ENCODE data around the gene FHOD1. TPM values are rescaled to one million over a fixed set of nuclear protein-coding genes. Genes with fewer than 3 reads are reported as not detected.
A peak's percentile ranks its signal among the peaks of the same experiment; 100 is the strongest.

Gene FHOD1
- total and polyA plus RNA-seq, 2 of the 13 experiments (the other 11 are each of a cell fraction or from before 2014, with no cell fraction given): 20.0 to 20.8 TPM

DNA sequence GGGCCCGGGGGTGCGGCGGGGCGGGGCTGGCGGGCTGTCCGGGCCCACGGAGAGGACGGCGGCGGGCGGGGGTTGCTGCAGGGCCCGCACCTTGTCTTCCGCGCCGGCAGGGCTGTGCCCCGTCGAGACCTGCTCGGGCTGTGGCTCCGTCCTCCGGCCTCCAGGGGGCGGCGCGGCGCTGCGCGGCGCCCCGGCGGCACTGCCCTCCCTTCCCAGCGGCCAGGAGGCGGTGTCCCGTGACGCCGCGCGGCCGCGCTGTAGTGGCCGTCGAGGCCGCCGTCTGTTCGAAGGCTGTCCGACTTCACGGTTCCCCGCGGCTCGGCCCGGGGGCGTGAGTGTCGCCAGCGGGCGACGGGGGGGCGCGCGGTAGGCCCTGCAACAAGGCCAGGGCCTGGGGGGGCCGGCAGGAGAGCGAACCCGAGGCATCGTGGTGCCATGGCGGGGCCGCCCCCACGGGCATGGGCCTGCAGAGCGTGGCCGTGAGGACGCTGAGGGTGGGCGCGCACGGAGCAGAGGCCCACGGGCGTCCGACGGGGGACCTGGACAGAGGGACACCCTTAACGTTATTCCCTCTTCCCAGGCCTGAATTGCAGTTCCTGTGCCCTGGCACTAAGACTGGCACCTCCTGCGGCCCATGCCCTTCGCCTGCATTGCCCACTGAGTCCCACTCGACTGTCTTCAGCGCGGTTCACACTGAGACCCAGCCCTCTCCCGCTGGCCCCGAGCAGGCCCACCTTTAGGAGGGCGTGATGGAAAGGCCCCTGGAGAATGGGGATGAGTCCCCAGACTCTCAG, 32.2 kb upstream of the FHOD1 start, which contains the start of gene PLEKHG4:
Gene PLEKHG4, plus strand, starts transcription at position 237 of the 794 bp plus-strand sequence. Its CDS starts 513 bp downstream, at position 750.
- in situ Hi-C loops (cut with HindIII; ENCODE audit: extremely low pct_ligation_motif_present, low pct_unique_long_range_greater_than_20kb): no loop called here
- peaks cover 28% of the 10 kb centered on the region for H3K4me1 ChIP-seq (ENCODE audit: insufficient read depth, low read length)
- H3K9me3 ChIP-seq (ENCODE audit: low read length): no peaks in the 10 kb centered on the region
- peaks cover 3 to 14% of the 10 kb centered on the region in 2 experiments; a peak in 3 of 5 replicates for H3K36me3 ChIP-seq (replicated peaks in 1 of 2; ENCODE audit: control insufficient read depth in 1 of 2, insufficient read depth in 2 of 2, low read length in 2 of 2)
- peak; percentile 69 for DNase-seq (ENCODE audit: low spot score)
- peak within 1 kb of the TSS; percentile 41 for H3K27ac ChIP-seq (ENCODE audit: extremely low read length, insufficient read depth, low read length)
- CTCF ChIA-PET (ENCODE audit: low intra/inter-chr PET ratio, low total read pairs): interaction anchor here (1.2 to 1.8 kb wide), 6 partner anchors 113 to 262 kb away, joined by 3 to 7 read pairs (median 4); partner anchors contain the start of genes TPPP3 and ZDHHC1
- 80% methylated on average over 20 of the region's 83 CpGs for WGBS (ENCODE audit: low lambda C conversion rate)
- BruUV-seq (replicated peaks): TSS peak; percentile 67
- H3K4me3 ChIP-seq (replicated peaks in 1 of 3; ENCODE audit: insufficient read depth in 1 of 3, low read depth in 2 of 3, low read length in 3 of 3): peak within 1 kb of the TSS; percentile 57 to 89 (median 67)
- H2AFZ ChIP-seq (ENCODE audit: low read length): no peak within 1 kb of the TSS
- H3K27me3 ChIP-seq (ENCODE audit: control insufficient read depth in 1 of 2, insufficient read depth in 2 of 2, low read length in 2 of 2): no peaks in the 10 kb centered on the region
- POLR2A ChIA-PET: interaction anchor here (1.3 to 2.6 kb wide), 3 partner anchors 10 to 33 kb away, joined by 4 to 16 read pairs (median 4); partner anchors contain the start of gene FHOD1
- no peak for FAIRE-seq
- no peaks in the 10 kb centered on the region for H4K20me1 ChIP-seq (ENCODE audit: insufficient read depth, low read length)
- H3K4me2 ChIP-seq (ENCODE audit: low read depth, low read length): peak within 1 kb of the TSS; percentile 99
- peak within 1 kb of the TSS; percentile 76 for H3K9ac ChIP-seq (ENCODE audit: insufficient read depth, low read depth, low read length)
- ATAC-seq: peak; percentile 95
- peaks cover 4% of the 10 kb centered on the region for H3K79me2 ChIP-seq (ENCODE audit: insufficient read depth, low read length)
- intact Hi-C loops (cut with micrococcal nuclease; ENCODE audit: unreplicated experiment): loop anchor here (5.0 kb wide), 1 partner anchor 188 kb away; no protein-coding TSS in a partner anchor
- 0 out of 2 replicates have a peak, but pooled peaks have one; percentile 7 for TF ChIP-seq ZNF263 (CRISPR knock-in tag; IDR thresholded peaks at IDR 0.05)
- TF ChIP-seq ZNF607 (CRISPR knock-in tag; IDR thresholded peaks at IDR 0.05; ENCODE audit: borderline replicate concordance): peak; percentile 66; the same call in 1 of the 2 replicates
- TF ChIP-seq, protein P1, sequence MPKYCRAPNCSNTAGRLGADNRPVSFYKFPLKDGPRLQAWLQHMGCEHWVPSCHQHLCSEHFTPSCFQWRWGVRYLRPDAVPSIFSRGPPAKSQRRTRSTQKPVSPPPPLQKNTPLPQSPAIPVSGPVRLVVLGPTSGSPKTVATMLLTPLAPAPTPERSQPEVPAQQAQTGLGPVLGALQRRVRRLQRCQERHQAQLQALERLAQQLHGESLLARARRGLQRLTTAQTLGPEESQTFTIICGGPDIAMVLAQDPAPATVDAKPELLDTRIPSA (CRISPR knock-in tag; IDR thresholded peaks at IDR 0.05; ENCODE audit: borderline replicate concordance): no peak
- TF ChIP-seq ZNF672 (CRISPR knock-in tag; IDR thresholded peaks at IDR 0.05): peak; percentile 81
- TF ChIP-seq ASH2L (IDR thresholded peaks at IDR 0.05; ENCODE audit: insufficient read length, low read depth, low read length): no peak
- 0 out of 2 replicates have a peak, but pooled peaks have one; percentile 51 for TF ChIP-seq SIN3B (IDR thresholded peaks at IDR 0.05; ENCODE audit: low read length)
- no peak for TF ChIP-seq PLRG1 (conservative IDR thresholded peaks at IDR 0.05)
- no peak for TF ChIP-seq ZNF619 (CRISPR knock-in tag; IDR thresholded peaks at IDR 0.05)
- TF ChIP-seq SRF (IDR thresholded peaks at IDR 0.05; ENCODE audit: low read depth, low read length): no peak
- TF ChIP-seq TBP (CRISPR knock-in tag; IDR thresholded peaks at IDR 0.05): no peak
- TF ChIP-seq ZNF883 (CRISPR knock-in tag; IDR thresholded peaks at IDR 0.05; ENCODE audit: not compliant biosample characterization): peak; percentile 91
- TF ChIP-seq, protein P2, sequence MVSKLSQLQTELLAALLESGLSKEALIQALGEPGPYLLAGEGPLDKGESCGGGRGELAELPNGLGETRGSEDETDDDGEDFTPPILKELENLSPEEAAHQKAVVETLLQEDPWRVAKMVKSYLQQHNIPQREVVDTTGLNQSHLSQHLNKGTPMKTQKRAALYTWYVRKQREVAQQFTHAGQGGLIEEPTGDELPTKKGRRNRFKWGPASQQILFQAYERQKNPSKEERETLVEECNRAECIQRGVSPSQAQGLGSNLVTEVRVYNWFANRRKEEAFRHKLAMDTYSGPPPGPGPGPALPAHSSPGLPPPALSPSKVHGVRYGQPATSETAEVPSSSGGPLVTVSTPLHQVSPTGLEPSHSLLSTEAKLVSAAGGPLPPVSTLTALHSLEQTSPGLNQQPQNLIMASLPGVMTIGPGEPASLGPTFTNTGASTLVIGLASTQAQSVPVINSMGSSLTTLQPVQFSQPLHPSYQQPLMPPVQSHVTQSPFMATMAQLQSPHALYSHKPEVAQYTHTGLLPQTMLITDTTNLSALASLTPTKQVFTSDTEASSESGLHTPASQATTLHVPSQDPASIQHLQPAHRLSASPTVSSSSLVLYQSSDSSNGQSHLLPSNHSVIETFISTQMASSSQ (IDR thresholded peaks at IDR 0.05; ENCODE audit: low read depth): no peak
- TF ChIP-seq, protein P2 (CRISPR knock-in tag; IDR thresholded peaks at IDR 0.05; ENCODE audit: borderline replicate concordance): peak; percentile 55
- TF ChIP-seq MAFF (IDR thresholded peaks at IDR 0.05; ENCODE audit: low read depth, low read length): no peak
- TF ChIP-seq, protein P3, sequence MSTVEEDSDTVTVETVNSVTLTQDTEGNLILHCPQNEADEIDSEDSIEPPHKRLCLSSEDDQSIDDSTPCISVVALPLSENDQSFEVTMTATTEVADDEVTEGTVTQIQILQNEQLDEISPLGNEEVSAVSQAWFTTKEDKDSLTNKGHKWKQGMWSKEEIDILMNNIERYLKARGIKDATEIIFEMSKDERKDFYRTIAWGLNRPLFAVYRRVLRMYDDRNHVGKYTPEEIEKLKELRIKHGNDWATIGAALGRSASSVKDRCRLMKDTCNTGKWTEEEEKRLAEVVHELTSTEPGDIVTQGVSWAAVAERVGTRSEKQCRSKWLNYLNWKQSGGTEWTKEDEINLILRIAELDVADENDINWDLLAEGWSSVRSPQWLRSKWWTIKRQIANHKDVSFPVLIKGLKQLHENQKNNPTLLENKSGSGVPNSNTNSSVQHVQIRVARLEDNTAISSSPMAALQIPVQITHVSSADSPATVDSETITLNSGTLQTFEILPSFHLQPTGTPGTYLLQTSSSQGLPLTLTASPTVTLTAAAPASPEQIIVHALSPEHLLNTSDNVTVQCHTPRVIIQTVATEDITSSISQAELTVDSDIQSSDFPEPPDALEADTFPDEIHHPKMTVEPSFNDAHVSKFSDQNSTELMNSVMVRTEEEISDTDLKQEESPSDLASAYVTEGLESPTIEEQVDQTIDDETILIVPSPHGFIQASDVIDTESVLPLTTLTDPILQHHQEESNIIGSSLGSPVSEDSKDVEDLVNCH (CRISPR knock-in tag; IDR thresholded peaks at IDR 0.05): 0 out of 2 replicates have a peak, but pooled peaks have one; percentile 46
- TF ChIP-seq ZNF124 (CRISPR knock-in tag; IDR thresholded peaks at IDR 0.05): no peak; the same call in 1 of the 2 replicates
- TF ChIP-seq RBM22 (optimal IDR thresholded peaks at IDR 0.05; ENCODE audit: low read length): peak; percentile 70
